Glutamatergic neuron (in vitro differentiated cells): ENCODE results near the gene PIR. TPM values are rescaled to one million over a fixed set of nuclear protein-coding genes. Genes with fewer than 3 reads are reported as not detected.

Experiments used
- DNase-seq: peaks from one replicate; pipeline ENCODE4 v3.0.0; 2022
- H3K27ac Mint-ChIP-seq: one replicate; pipeline ENCODE4 v1.8.0; 2020; ENCODE audit warnings: mild to moderate bottlenecking, mixed read lengths, inconsistent platforms; ENCODE audit not compliant: unreplicated experiment
- H3K27me3 Mint-ChIP-seq: one replicate; pipeline ENCODE4 v1.8.0; 2020; ENCODE audit warnings: mild to moderate bottlenecking, moderate library complexity, mixed read lengths, inconsistent platforms; ENCODE audit not compliant: unreplicated experiment
- H3K36me3 Mint-ChIP-seq: one replicate; pipeline ENCODE4 v1.8.0; 2020; ENCODE audit warnings: mild to moderate bottlenecking, mixed read lengths, inconsistent platforms; ENCODE audit not compliant: unreplicated experiment
- H3K4me1 Mint-ChIP-seq: one replicate; pipeline ENCODE4 v1.8.0; 2020; ENCODE audit warnings: mild to moderate bottlenecking, low read depth, mixed read lengths, inconsistent platforms; ENCODE audit not compliant: unreplicated experiment
- H3K4me3 Mint-ChIP-seq: one replicate; pipeline ENCODE4 v1.8.0; 2020; ENCODE audit warnings: mild to moderate bottlenecking, mixed read lengths, inconsistent platforms; ENCODE audit not compliant: unreplicated experiment
- H3K9me3 Mint-ChIP-seq: one replicate; pipeline ENCODE4 v1.8.0; 2020; ENCODE audit warnings: mild to moderate bottlenecking, moderate library complexity, mixed read lengths, inconsistent platforms; ENCODE audit not compliant: unreplicated experiment
- CTCF ChIP-seq: fragments of 200-600 bp; sonication (generic); IDR thresholded peaks from one replicate; pipeline ENCODE4 v1.5.0; 2021; ENCODE audit not compliant: partially characterized antibody, unreplicated experiment
- total RNA-seq: library from RNA; stranded (reverse); fragmentation: NEBNext Ultra II Directional; extraction: Animal tissue kit (Norgen Biotek cat#: 25700); gene quantifications from one replicate; pipeline ENCODE4 v1.2.1, GENCODE V29; 2021; ENCODE audit not compliant: unreplicated experiment

The PIR gene
- total RNA-seq, 1 donor from 2014 or later, result 2.6 TPM

GRCh38 chrX:15434205-15434604 lies 58.9 kb downstream of the PIR start:
- Mint-ChIP-seq H3K4me1 (no peaks in the 10 kb centered on the region), H3K27ac (no peak overlapping the region), H3K4me3 (no peak overlapping the region), H3K36me3 (peaks cover 5% of the 10 kb centered on the region), H3K27me3 (peaks cover 2% of the 10 kb centered on the region), H3K9me3 (no peaks in the 10 kb centered on the region)
- no peak for DNase-seq
- TF ChIP-seq CTCF, result no peak

- H3K4me3 Mint-ChIP-seq, result no peak overlapping the region
- H3K27ac Mint-ChIP-seq, result no peak overlapping the region
- H3K36me3 Mint-ChIP-seq, result peaks cover 5% of the 10 kb centered on the region
- no peak for TF ChIP-seq CTCF
- no peaks in the 10 kb centered on the region for H3K9me3 Mint-ChIP-seq
- peaks cover 2% of the 10 kb centered on the region for H3K4me1 Mint-ChIP-seq
- DNase-seq, result no peak
- H3K27me3 Mint-ChIP-seq, result peaks cover 2% of the 10 kb centered on the region
These were observed 62.5 kb downstream of the PIR start for GRCh38 chrX:15430584-15430983.

- Mint-ChIP-seq H3K4me1 (peaks cover 2% of the 10 kb centered on the region), H3K27ac (no peak overlapping the region), H3K36me3 (peaks cover 5% of the 10 kb centered on the region), H3K27me3 (peaks cover 2% of the 10 kb centered on the region), H3K9me3 (no peaks in the 10 kb centered on the region), H3K4me3 (no peak overlapping the region)
- no peak for DNase-seq
- no peak for TF ChIP-seq CTCF
These were observed 63.1 kb downstream of the PIR start for GRCh38 chrX:15430076-15430475.

GRCh38 chrX:15425024-15425423 lies 68.1 kb downstream of the PIR start:
- DNase-seq, result no peak
- H3K4me1 Mint-ChIP-seq, result peaks cover 2% of the 10 kb centered on the region
- no peaks in the 10 kb centered on the region for H3K9me3 Mint-ChIP-seq
- no peak overlapping the region for H3K4me3 Mint-ChIP-seq
- H3K36me3 Mint-ChIP-seq, result no peaks in the 10 kb centered on the region
- H3K27ac Mint-ChIP-seq, result no peak overlapping the region
- no peak for TF ChIP-seq CTCF
- H3K27me3 Mint-ChIP-seq, result peaks cover 1% of the 10 kb centered on the region

- Mint-ChIP-seq H3K27me3 (peaks cover 1% of the 10 kb centered on the region), H3K4me3 (no peak overlapping the region), H3K36me3 (no peaks in the 10 kb centered on the region), H3K27ac (no peak overlapping the region), H3K4me1 (no peaks in the 10 kb centered on the region), H3K9me3 (peaks cover 2% of the 10 kb centered on the region)
- no peak for TF ChIP-seq CTCF
- DNase-seq, result no peak
These were observed 74.4 kb downstream of the PIR start for GRCh38 chrX:15418707-15419181.
